HepG2 (cell line): ENCODE measurements around the gene KIRREL3. TPM values are rescaled to one million over a fixed set of nuclear protein-coding genes. Genes with fewer than 3 reads are reported as not detected.

Source experiments
- ATAC-seq: fragments of 200-7000 bp; cut with Tn5 transposase; 3 replicates; pipeline ENCODE4 v1.9.1; 2020; ENCODE audit warnings: mild to moderate bottlenecking, moderate library complexity
- BruUV-seq: library from RNA; stranded (reverse); fragments of 400-500 nt; replicated peaks from 2 replicates; lab custom pipeline; 2021; lab: Mats Ljungman, UMichigan
- CTCF ChIA-PET: fragments of 300-600 bp; formaldehyde crosslinking; extraction: SDS; loops from one replicate; lab custom pipeline; 2021; ENCODE audit warnings: low total read pairs, inconsistent platforms, low intra/inter-chr PET ratio; lab: Yijun Ruan, JAX
- POLR2A ChIA-PET: fragments of 350-600 bp; sonication (Branson Sonifier 250); formaldehyde crosslinking; loops from one replicate; lab custom pipeline; 2020; ENCODE audit warnings: antibody characterized with exemption, inconsistent platforms; lab: Yijun Ruan, JAX
- DNase-seq: peaks from one replicate; pipeline ENCODE4 v3.0.0-alpha.2; 2015; ENCODE audit warnings: low spot score
- FAIRE-seq: peaks from 3 replicates; lab custom pipeline; 2011; peaks lifted over from hg19 to GRCh38; lab: Jason Lieb, UNC
- H2AFZ ChIP-seq: one replicate; pipeline ENCODE4 v1.6.1; 2011; ENCODE audit warnings: low read length, inconsistent platforms
- H3K27ac ChIP-seq: fragments of 300-600 bp; 3 replicates; pipeline ENCODE4 v1.8.0; 2011; ENCODE audit warnings: mixed run types, mild to moderate bottlenecking, mixed read lengths, low read length, inconsistent platforms; ENCODE audit not compliant: insufficient read depth; ENCODE audit errors: extremely low read length
- H3K27me3 ChIP-seq, 2 experiments: fragments of 200-600 bp in 1 of 2; 2 replicates in 1 of 2; 3 replicates in 1 of 2; pipeline versions ENCODE4 v1.6.0 to v1.8.0; 2011; ENCODE audit warnings: low read length in 2 of 2, mild to moderate bottlenecking in 2 of 2, moderate library complexity in 2 of 2, inconsistent platforms in 1 of 2; ENCODE audit not compliant: insufficient read depth in 2 of 2, control insufficient read depth in 1 of 2
- H3K36me3 ChIP-seq, 2 experiments: fragments of 200-600 bp in 1 of 2; replicated peaks in 1 of 2; 2 replicates in 1 of 2; 3 replicates in 1 of 2; pipeline versions ENCODE4 v1.5.1 to v1.8.0; 2011; ENCODE audit warnings: low read length in 2 of 2, inconsistent platforms in 1 of 2; ENCODE audit not compliant: insufficient read depth in 2 of 2, control insufficient read depth in 1 of 2
- H3K4me1 ChIP-seq: 2 replicates; pipeline ENCODE4 v1.5.1; 2012; ENCODE audit warnings: low read length, inconsistent platforms; ENCODE audit not compliant: insufficient read depth
- H3K4me2 ChIP-seq: 2 replicates; pipeline ENCODE4 v1.6.0; 2011; ENCODE audit warnings: low read depth, low read length, inconsistent platforms
- H3K4me3 ChIP-seq, 3 experiments: fragments of 200-600 bp in 1 of 3; sonication (generic), shearing (Covaris generic) in 1 of 3; replicated peaks in 1 of 3; 2 replicates each; pipeline ENCODE4 v1.5.1; 2011 to 2016; ENCODE audit warnings: low read length in 3 of 3, inconsistent platforms in 2 of 3, low read depth in 2 of 3, mild to moderate bottlenecking in 2 of 3, control low read depth in 1 of 3, mixed read lengths in 1 of 3; ENCODE audit not compliant: insufficient read depth in 1 of 3
- H3K79me2 ChIP-seq: one replicate; pipeline ENCODE4 v1.6.1; 2011; ENCODE audit warnings: low read length, inconsistent platforms; ENCODE audit not compliant: insufficient read depth
- H3K9ac ChIP-seq: 2 replicates; pipeline ENCODE4 v1.6.0; 2011; ENCODE audit warnings: mild to moderate bottlenecking, low read depth, low read length, inconsistent platforms; ENCODE audit not compliant: insufficient read depth
- H3K9me3 ChIP-seq: 2 replicates; pipeline ENCODE4 v1.5.1; 2012; ENCODE audit warnings: mild to moderate bottlenecking, low read length
- H4K20me1 ChIP-seq: 2 replicates; pipeline ENCODE4 v1.6.0; 2011; ENCODE audit warnings: inconsistent platforms, mild to moderate bottlenecking, low read length, moderate library complexity; ENCODE audit not compliant: insufficient read depth
- CREB1 ChIP-seq, 2 experiments: fragments of 450-650 bp in 1 of 2; IDR thresholded peaks; 2 replicates each; pipeline ENCODE4 v1.6.1; 2016 to 2017; ENCODE audit warnings: control low read depth in 1 of 2, mild to moderate bottlenecking in 1 of 2, missing compliant biosample characterization in 1 of 2, missing genetic modification characterization in 1 of 2
- GATAD2A ChIP-seq: IDR thresholded peaks from 2 replicates; pipeline ENCODE4 v1.6.1; 2016
- GTF2F1 ChIP-seq: fragments of 150-350 bp; IDR thresholded peaks from 2 replicates; pipeline ENCODE4 v1.6.1; 2014; ENCODE audit warnings: low read length
- HCFC1 ChIP-seq: fragments of 150-350 bp; IDR thresholded peaks from 2 replicates; pipeline ENCODE4 v1.6.1; 2014; ENCODE audit warnings: low read depth, low read length
- KLF11 ChIP-seq: IDR thresholded peaks from 2 replicates; pipeline ENCODE4 v1.6.1; 2016; ENCODE audit warnings: missing compliant biosample characterization
- SIN3A ChIP-seq: IDR thresholded peaks from 2 replicates; pipeline ENCODE4 v1.6.1; 2011; ENCODE audit warnings: low read depth, mild to moderate bottlenecking, control low read depth, low read length, borderline replicate concordance
- SP4 ChIP-seq: sonication (generic); formaldehyde crosslinking; IDR thresholded peaks from 2 replicates; pipeline ENCODE4 v1.8.1; 2023; ENCODE audit warnings: mild to moderate bottlenecking, missing genetic modification reagents
- SP5 ChIP-seq: IDR thresholded peaks from 2 replicates; pipeline ENCODE4 v1.6.1; 2016; ENCODE audit warnings: low read depth, borderline replicate concordance
- ZNF276 ChIP-seq: sonication (generic); formaldehyde crosslinking; IDR thresholded peaks from 2 replicates; pipeline ENCODE4 v1.4.0; 2020; ENCODE audit warnings: mild to moderate bottlenecking, low read depth, missing genetic modification reagents
- ZNF292 ChIP-seq: sonication (generic); formaldehyde crosslinking; IDR thresholded peaks from 2 replicates; pipeline ENCODE4 v1.8.1; 2022; ENCODE audit warnings: mild to moderate bottlenecking, low read depth, missing genetic modification reagents, borderline replicate concordance
- ZNF674 ChIP-seq: sonication (generic); formaldehyde crosslinking; IDR thresholded peaks from 2 replicates; pipeline ENCODE4 v1.5.0; 2020; ENCODE audit warnings: low read depth, mild to moderate bottlenecking, missing genetic modification reagents
- WGBS: methylation state at CpG from one replicate; pipeline ENCODE4 v1.1.6; 2017; ENCODE audit warnings: low lambda C conversion rate; 5-methylcytosine and 5-hydroxymethylcytosine counted together
- in situ Hi-C: cut with HindIII; loops from 2 replicates; pipeline ENCODE4 v1.10.0; 2017; ENCODE audit warnings: low pct_unique_long_range_greater_than_20kb; ENCODE audit not compliant: extremely low pct_ligation_motif_present
- intact Hi-C: fragments of 100-400 bp; cut with micrococcal nuclease; formaldehyde crosslinking; loops from one replicate; pipeline ENCODE4 v1.10.0; 2022; ENCODE audit not compliant: unreplicated experiment
- polyA plus RNA-seq, 8 experiments: library from polyadenylated mRNA; depleted of rRNA in 3 of 8; stranded (reverse) in 7 of 8; unstranded in 1 of 8; fragments of >200 nt; fragmentation: Illumina TruSeq in 4 of 8; extraction: Trizol in 4 of 8; gene quantifications; 2 replicates each; pipeline versions ENCODE4 v1.2.1 to v1.2.3, GENCODE V29; 2011 to 2016; ENCODE audit warnings: low read depth in 4 of 8, missing spikeins in 1 of 8, mixed read lengths in 1 of 8; ENCODE audit not compliant: insufficient read depth in 1 of 8
- total RNA-seq, 5 experiments: library from RNA; depleted of rRNA; stranded (reverse); fragments of >200 nt; fragmentation: Illumina TruSeq; extraction: Trizol; gene quantifications; 2 replicates each; pipeline ENCODE4 v1.2.3, GENCODE V29; 2016; ENCODE audit warnings: low read depth in 1 of 5
- TF ChIP-seq, protein P1 (sequence below): sonication (generic); formaldehyde crosslinking; IDR thresholded peaks from 2 replicates; pipeline ENCODE4 v1.4.0; 2020; ENCODE audit warnings: missing genetic modification reagents, borderline replicate concordance
- TF ChIP-seq, protein P2 (sequence below): sonication (generic); formaldehyde crosslinking; IDR thresholded peaks from 2 replicates; pipeline ENCODE4 v1.9.0; 2021; ENCODE audit warnings: missing genetic modification reagents, borderline replicate concordance

The KIRREL3 gene
- total and polyA plus RNA-seq, 2 of the 13 experiments (the other 11 are each of a cell fraction or from before 2014, with no cell fraction given) = not detected

- TF ChIP-seq ZNF276 (CRISPR knock-in tag) = no peak
- no peak for TF ChIP-seq HCFC1
Observed at GRCh38 chr11:126694065-126694625, 306.4 kb downstream of the KIRREL3 start (continued).

- CTCF ChIA-PET = no interaction called here
- TF ChIP-seq KLF11 (CRISPR knock-in tag) (no peak), SP4 (CRISPR knock-in tag) (no peak), CREB1 (IDR thresholded peaks at IDR 0.05) (no peak), CREB1 (CRISPR knock-in tag; IDR thresholded peaks at IDR 0.05) (no peak), GTF2F1 (no peak), SP5 (CRISPR knock-in tag) (no peak), ZNF292 (CRISPR knock-in tag) (no peak), SIN3A (no peak), ZNF674 (CRISPR knock-in tag) (no peak), GATAD2A (no peak)
- TF ChIP-seq, protein P1, sequence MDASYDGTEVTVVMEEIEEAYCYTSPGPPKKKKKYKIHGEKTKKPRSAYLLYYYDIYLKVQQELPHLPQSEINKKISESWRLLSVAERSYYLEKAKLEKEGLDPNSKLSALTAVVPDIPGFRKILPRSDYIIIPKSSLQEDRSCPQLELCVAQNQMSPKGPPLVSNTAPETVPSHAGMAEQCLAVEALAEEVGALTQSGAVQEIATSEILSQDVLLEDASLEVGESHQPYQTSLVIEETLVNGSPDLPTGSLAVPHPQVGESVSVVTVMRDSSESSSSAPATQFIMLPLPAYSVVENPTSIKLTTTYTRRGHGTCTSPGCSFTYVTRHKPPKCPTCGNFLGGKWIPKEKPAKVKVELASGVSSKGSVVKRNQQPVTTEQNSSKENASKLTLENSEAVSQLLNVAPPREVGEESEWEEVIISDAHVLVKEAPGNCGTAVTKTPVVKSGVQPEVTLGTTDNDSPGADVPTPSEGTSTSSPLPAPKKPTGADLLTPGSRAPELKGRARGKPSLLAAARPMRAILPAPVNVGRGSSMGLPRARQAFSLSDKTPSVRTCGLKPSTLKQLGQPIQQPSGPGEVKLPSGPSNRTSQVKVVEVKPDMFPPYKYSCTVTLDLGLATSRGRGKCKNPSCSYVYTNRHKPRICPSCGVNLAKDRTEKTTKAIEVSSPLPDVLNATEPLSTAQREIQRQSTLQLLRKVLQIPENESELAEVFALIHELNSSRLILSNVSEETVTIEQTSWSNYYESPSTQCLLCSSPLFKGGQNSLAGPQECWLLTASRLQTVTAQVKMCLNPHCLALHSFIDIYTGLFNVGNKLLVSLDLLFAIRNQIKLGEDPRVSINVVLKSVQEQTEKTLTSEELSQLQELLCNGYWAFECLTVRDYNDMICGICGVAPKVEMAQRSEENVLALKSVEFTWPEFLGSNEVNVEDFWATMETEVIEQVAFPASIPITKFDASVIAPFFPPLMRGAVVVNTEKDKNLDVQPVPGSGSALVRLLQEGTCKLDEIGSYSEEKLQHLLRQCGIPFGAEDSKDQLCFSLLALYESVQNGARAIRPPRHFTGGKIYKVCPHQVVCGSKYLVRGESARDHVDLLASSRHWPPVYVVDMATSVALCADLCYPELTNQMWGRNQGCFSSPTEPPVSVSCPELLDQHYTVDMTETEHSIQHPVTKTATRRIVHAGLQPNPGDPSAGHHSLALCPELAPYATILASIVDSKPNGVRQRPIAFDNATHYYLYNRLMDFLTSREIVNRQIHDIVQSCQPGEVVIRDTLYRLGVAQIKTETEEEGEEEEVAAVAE (CRISPR knock-in tag) = no peak
- TF ChIP-seq, protein P2, sequence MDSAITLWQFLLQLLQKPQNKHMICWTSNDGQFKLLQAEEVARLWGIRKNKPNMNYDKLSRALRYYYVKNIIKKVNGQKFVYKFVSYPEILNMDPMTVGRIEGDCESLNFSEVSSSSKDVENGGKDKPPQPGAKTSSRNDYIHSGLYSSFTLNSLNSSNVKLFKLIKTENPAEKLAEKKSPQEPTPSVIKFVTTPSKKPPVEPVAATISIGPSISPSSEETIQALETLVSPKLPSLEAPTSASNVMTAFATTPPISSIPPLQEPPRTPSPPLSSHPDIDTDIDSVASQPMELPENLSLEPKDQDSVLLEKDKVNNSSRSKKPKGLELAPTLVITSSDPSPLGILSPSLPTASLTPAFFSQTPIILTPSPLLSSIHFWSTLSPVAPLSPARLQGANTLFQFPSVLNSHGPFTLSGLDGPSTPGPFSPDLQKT (CRISPR knock-in tag) = no peak
Observed at GRCh38 chr11:126687477-126687876, 313.1 kb downstream of the KIRREL3 start.

More at GRCh38 chr11:126687477-126687876, 313.1 kb downstream of the KIRREL3 start:
- Histone ChIP-seq H3K36me3 (no peaks in the 10 kb centered on the region), H3K27me3 (peaks cover 1 to 30% of the 10 kb centered on the region in 2 experiments; a peak in 2 of 5 replicates), H2AFZ (no peak overlapping the region), H3K4me2 (no peak overlapping the region), H3K9me3 (no peaks in the 10 kb centered on the region; the same call in 1 of the 2 replicates), H3K27ac (no peak overlapping the region), H3K4me1 (no peaks in the 10 kb centered on the region), H4K20me1 (no peaks in the 10 kb centered on the region), H3K4me3 (no peak overlapping the region), H3K79me2 (no peaks in the 10 kb centered on the region), H3K9ac (no peak overlapping the region)
- no peak for ATAC-seq
- 14% methylated on average over 2 of the region's 2 CpGs for WGBS
- DNase-seq = no peak
- intact Hi-C loops (no loop called here), in situ Hi-C loops (no loop called here)
- no TSS peak for BruUV-seq
- FAIRE-seq = no peak
- POLR2A ChIA-PET = no interaction called here
